Cardiac muscle cell (in vitro differentiated cells and primary cell): ENCODE measurements around the gene CFAP58. TPM values are rescaled to one million over a fixed set of nuclear protein-coding genes. Genes with fewer than 3 reads are reported as not detected.

Source experiments
- DNase-seq, 2 donors: peaks; one replicate each; pipeline versions ENCODE4 v3.0.0 to v3.0.0-alpha.2; 2010 to 2017; ENCODE audit warnings: low read depth in 1 of 2, low spot score in 1 of 2
- H3K27ac ChIP-seq: fragments of 200-600 bp; sonication (generic); 2 replicates; pipeline ENCODE4 v1.5.1; 2016
- H3K27me3 ChIP-seq: fragments of 200-600 bp; sonication (generic); 2 replicates; pipeline ENCODE4 v1.6.0; 2016; ENCODE audit warnings: control low read depth
- H3K36me3 ChIP-seq: fragments of 200-600 bp; sonication (generic); 2 replicates; pipeline ENCODE4 v1.5.1; 2016; ENCODE audit warnings: control low read depth
- H3K4me1 ChIP-seq: fragments of 200-600 bp; sonication (generic); 2 replicates; pipeline ENCODE4 v1.8.1; 2017; ENCODE audit warnings: low read depth, mild to moderate bottlenecking, mixed run types
- H3K4me3 ChIP-seq: fragments of 200-600 bp; sonication (generic); 2 replicates; pipeline ENCODE4 v1.5.1; 2016; ENCODE audit warnings: mild to moderate bottlenecking
- H3K9me3 ChIP-seq: fragments of 200-600 bp; sonication (generic); 2 replicates; pipeline ENCODE4 v1.5.1; 2017; ENCODE audit warnings: low read depth, mild to moderate bottlenecking, control low read depth
- polyA plus RNA-seq: library from polyadenylated mRNA; unstranded; fragments of >200 nt; fragmentation: Nextera tagmentation; extraction: Ambion mirVana; gene quantifications from 2 replicates; pipeline ENCODE4 v1.2.1, GENCODE V29; 2016
- total RNA-seq: library from RNA; depleted of rRNA; stranded (reverse); fragments of >200 nt; gene quantifications from 2 replicates; pipeline ENCODE4 v1.2.3, GENCODE V29; 2016
- TF ChIP-seq, protein P1 (sequence below): IDR thresholded peaks from 2 replicates; pipeline ENCODE4 v1.5.1; 2012; ENCODE audit warnings: low read depth, mild to moderate bottlenecking, low read length

Gene CFAP58
- total and polyA plus RNA-seq, 2 experiments from 2014 or later, result 1.1 to 1.9 TPM

DNA sequence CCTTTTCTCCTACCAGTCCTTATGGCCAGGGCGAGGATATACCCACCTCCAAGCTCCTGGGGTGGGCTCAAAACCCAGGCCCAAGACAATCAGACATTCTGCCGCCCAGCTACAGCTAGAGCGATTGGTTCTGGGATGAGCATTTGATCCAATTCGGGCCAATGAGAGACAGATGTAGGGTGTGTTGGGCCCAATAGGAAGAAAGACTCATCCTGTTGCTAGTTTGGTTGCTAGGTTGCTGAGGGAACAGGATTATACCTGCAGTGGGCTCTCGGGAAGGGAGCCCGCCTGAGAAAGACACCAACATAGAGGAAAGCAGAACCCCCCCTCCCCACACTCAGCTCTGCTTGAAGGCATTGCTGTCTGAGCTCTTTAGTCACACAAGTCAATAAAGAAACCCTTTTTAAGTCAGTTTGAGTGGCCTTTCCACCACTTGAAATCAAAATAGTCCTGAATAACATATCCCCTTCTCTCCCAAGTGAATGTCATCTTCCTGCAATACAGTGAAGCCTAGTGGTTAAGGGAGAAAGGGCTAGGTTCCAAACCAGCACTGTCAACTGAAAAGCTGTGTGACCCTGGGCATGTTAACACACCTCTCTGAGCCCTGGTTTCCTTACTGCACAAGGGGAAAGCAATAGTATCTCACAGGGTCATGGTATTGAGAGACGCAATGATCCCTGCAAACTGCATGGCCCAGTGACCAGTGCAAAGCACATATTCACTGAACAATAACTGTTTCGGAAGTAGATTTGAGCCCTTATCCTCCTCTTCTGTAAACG is 37.1 kb upstream of the CFAP58 start:
- Histone ChIP-seq H3K9me3 (no peaks in the 10 kb centered on the region), H3K27me3 (no peaks in the 10 kb centered on the region), H3K36me3 (peaks cover 16% of the 10 kb centered on the region), H3K4me1 (peaks cover 15% of the 10 kb centered on the region), H3K27ac (no peak overlapping the region), H3K4me3 (no peak overlapping the region)
- TF ChIP-seq, protein P1, sequence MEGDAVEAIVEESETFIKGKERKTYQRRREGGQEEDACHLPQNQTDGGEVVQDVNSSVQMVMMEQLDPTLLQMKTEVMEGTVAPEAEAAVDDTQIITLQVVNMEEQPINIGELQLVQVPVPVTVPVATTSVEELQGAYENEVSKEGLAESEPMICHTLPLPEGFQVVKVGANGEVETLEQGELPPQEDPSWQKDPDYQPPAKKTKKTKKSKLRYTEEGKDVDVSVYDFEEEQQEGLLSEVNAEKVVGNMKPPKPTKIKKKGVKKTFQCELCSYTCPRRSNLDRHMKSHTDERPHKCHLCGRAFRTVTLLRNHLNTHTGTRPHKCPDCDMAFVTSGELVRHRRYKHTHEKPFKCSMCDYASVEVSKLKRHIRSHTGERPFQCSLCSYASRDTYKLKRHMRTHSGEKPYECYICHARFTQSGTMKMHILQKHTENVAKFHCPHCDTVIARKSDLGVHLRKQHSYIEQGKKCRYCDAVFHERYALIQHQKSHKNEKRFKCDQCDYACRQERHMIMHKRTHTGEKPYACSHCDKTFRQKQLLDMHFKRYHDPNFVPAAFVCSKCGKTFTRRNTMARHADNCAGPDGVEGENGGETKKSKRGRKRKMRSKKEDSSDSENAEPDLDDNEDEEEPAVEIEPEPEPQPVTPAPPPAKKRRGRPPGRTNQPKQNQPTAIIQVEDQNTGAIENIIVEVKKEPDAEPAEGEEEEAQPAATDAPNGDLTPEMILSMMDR, result no peak
- no peak for DNase-seq

DNA sequence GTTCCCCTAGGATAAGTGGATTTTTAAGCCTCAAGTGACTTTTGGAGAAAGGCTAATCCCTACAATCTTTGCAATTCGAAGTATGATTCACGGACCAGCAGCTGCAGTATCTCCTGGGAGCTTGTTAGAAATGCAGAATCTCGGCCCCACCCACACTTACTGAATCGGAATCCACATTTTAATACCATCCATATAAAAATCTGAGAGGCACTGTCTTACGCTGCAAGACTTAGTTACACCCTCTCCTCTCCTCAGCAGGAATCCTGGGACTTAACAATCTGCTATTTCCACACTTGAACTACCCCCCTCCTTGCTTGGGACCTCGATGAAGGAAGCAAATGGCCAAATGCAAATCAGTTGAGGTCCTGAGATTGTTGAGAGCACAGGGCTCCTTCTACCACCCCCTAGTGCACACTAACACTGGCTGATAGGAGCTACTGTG is 36.3 kb upstream of the CFAP58 start:
- Histone ChIP-seq H3K9me3 (no peaks in the 10 kb centered on the region), H3K4me3 (no peak overlapping the region), H3K27me3 (no peaks in the 10 kb centered on the region), H3K4me1 (peaks cover 16% of the 10 kb centered on the region), H3K27ac (no peak overlapping the region), H3K36me3 (peaks cover 16% of the 10 kb centered on the region)
- DNase-seq, result peak in 1 of 2 donors; percentile 73
- TF ChIP-seq, protein P1, result no peak

DNA sequence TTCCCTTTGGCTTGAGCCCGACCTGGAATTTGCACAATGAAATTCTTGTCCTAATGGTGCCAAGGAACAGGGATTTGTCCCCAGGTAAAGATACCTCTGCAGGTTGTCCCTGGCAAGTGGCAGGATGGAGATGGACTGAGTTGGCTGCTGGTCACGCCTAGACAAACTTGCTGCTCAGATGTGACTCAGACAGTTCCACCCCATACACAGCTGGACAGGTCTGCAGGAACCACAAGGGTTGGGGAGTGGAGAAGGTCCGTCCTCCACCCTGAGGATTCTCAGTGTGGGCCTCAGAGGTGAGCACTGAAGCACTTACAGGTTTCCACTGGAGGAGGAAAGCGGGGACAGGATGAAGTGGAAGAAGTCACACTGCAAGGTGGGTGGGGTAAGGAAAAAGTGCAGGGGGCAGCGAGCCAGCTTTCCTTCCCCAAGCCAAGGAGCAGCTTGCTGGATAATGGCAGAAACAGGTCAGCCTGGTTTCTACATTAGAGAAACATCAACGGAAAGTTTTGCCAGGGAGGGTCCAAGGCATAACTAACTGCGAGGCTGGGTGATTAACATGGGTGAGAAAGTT is 35.8 kb upstream of the CFAP58 start:
- H3K27ac ChIP-seq, result no peak overlapping the region

DNA sequence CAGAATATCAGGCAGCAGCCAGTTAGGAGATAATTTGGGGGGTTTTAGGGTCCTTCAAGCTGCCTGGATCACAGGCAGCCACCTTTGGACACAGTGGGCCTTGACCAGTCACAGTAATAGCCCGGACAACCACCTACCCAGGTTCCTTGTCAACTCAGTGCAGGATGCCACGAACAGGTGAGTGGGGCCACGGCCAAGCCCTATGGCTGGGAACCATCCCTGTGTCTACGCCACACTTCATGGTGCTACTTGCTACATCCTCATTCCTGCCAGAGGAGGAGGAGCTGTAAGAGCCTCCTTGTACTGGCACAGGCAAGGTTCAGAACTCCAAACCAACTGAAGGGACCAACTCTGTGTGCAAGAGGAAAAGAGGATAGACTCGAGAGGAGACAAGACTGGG is 35.3 kb upstream of the CFAP58 start:
- no peak for DNase-seq
- no peak overlapping the region for H3K27ac ChIP-seq
- peaks cover 16% of the 10 kb centered on the region for H3K36me3 ChIP-seq
- TF ChIP-seq, protein P1, result no peak
- H3K27me3 ChIP-seq, result no peaks in the 10 kb centered on the region
- H3K9me3 ChIP-seq, result no peaks in the 10 kb centered on the region
- peaks cover 20% of the 10 kb centered on the region for H3K4me1 ChIP-seq
- no peak overlapping the region for H3K4me3 ChIP-seq

More for the DNA sequence above, 35.8 kb upstream of the CFAP58 start:
- Histone ChIP-seq H3K4me3 (no peak overlapping the region), H3K4me1 (peaks cover 20% of the 10 kb centered on the region), H3K36me3 (peaks cover 16% of the 10 kb centered on the region), H3K27me3 (no peaks in the 10 kb centered on the region), H3K9me3 (no peaks in the 10 kb centered on the region)
- TF ChIP-seq, protein P1, result no peak
- no peak for DNase-seq

DNA sequence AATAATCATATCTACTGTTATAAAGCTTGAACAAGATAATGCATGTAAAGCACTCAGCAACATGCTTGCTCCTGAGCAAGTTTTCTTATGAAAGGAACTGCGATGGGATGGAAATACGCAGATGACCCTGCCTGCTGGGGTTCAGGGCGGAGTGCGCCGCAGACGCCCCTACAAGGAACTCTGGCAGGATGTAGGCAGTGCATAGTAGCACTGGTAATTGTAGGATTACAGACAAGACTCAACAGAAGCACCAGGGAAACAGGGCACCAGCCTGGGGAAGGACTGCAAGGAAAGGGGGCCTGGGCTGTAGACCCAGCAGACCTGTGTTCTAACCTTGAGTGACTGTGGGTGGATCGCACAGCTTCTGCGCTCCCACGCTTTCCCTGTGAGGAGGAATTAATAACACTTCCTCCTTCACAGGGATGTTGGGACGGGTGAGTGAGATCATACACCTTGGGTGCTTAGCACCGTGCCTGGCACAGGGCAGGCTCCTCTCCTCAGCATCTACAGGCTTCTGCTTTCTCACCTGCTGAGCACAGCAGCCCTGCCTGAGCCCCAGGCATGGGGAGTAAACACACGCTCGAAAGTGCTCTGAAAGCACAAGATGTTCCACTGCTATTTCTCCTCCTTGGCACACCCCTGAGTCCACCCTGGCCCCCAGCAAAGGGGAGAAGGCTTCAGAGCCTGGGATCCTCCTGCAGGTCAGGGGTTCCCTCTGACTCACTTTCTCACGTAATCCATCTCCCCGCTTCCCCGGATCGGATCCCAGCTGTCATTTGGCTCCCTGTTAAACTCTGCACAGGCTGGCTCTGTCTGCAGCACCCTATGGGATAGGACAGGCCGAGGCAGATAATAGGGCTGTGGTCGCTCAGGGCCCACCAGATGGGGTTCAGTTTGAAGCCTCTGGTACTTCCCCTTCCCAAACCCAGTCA is 34.6 kb upstream of the CFAP58 start:
- Histone ChIP-seq H3K4me3 (no peak overlapping the region), H3K9me3 (no peaks in the 10 kb centered on the region), H3K36me3 (peaks cover 9% of the 10 kb centered on the region), H3K4me1 (peaks cover 20% of the 10 kb centered on the region), H3K27me3 (no peaks in the 10 kb centered on the region), H3K27ac (no peak overlapping the region)
- TF ChIP-seq, protein P1, result no peak
- DNase-seq, result peak in 1 of 2 donors; percentile 55
